DMS53 treated with DMSO at 0.1 percent for 48 hours (cell line): Measurements from ENCODE around the gene SLC30A1.
A peak's percentile ranks its signal among the peaks of the same experiment; 100 is the strongest.
"Not testable (repeated sequence)": the region's sequence is repeated elsewhere in the genome, so short reads cannot be mapped to it uniquely, and the experiment has no call there.

ENCODE experiments used
- DNase-seq: peaks from one replicate; lab custom pipeline; 2025; ENCODE audit not compliant: unreplicated experiment; lab: John Stamatoyannopoulos, UW

The SLC30A1 gene

GRCh38 chr1:211578640-211579439 lies at the start of gene SLC30A1:
TSS of gene SLC30A1 (minus strand) at chr1:211579161. CDS start at chr1:211578612, 549 bp downstream.
- peak; percentile 95 for DNase-seq

GRCh38 chr1:211628417-211628816 lies 49.5 kb upstream of the SLC30A1 start:
- DNase-seq: no peak

DNA sequence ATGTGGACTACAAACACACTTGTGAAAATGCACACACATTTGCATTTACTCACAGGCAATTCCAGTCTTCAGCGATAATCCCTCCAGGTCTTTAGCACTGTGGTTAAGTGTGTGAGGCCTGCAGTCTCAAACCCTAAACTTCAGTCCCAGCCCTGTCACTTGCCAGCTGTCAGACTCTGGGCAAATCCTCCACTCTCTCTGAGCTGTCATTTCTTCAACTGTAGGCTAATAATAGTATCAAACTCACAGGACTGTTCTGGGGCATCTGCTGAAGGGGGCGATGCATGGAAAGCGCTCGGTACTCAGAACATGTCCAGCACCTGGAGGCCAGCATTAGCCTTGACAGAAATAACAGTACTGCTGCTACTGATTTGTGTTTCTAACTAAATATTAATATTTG lies 48.3 kb upstream of the SLC30A1 start:
- no peak for DNase-seq

DNA sequence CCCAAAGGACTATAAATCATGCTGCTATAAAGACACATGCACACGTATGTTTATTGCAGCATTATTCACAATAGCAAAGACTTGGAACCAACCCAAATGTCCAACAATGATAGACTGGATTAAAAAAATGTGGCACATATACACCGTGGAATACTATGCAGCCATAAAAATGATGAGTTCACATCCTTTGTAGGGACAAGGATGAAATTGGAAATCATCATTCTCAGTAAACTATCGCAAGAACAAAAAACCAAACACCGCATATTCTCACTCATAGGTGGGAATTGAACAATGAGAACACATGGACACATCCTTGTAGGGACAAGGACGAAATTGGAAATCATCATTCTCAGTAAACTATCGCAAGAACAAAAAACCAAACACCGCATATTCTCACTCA lies 46.9 kb upstream of the SLC30A1 start:
- DNase-seq: not testable (repeated sequence)

DNA sequence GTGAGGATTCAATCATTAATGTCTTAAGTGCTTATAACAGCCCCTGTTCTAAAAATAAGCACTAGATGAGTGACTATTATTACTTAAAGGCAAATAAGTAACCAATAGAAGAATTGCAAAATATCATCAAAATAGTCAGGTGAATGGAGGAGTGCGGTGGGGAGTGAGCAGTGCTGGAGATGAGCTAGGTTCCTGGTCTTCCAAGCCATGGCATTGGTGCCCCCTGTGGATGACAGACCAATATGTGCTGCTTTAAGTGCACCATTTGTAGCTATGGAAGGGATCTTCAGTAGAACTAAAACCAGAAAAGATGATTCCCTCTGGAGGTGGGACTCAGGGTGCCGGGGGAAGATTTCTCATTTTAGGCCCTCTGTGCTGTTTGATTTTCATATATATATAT lies 46.1 kb upstream of the SLC30A1 start:
- DNase-seq: no peak

GRCh38 chr1:211623515-211623914 lies 44.6 kb upstream of the SLC30A1 start:
- DNase-seq: no peak

DNA sequence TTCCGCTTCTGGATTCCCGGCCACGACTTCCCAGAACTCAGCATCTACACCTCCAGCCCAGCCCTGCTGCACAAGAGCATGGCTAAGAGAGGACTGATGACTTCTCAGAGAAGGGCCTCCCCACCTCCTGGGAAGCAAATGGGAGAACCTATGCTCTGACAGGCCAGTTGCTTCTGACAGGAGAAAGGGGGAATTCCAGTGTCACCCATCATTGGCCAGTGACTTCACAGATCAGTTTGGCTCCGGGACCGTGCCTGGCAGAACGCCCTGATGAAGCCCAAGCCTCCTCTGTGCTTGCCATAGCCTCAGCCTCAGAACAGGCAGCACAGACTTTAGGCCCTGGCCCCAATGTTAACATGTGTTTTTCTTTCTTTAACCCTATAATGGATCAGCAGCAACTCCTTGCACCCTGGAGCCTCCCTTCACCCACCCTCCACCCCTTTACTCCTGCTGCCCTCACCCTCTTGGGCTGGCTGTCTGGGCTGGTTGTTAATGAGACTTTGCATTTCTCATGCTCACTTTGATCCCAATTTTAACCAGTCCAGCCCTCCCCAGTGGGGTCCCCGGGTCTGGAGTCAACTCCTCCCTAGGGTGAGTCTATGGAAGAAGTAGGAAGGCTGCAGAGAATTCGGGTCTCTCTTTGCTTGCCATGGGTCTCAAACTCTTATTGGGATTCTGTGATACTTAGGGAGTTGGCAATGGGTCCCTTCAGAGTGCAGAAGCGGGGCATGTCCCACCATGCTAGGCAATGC lies 42.7 kb upstream of the SLC30A1 start:
- DNase-seq: no peak

DNA sequence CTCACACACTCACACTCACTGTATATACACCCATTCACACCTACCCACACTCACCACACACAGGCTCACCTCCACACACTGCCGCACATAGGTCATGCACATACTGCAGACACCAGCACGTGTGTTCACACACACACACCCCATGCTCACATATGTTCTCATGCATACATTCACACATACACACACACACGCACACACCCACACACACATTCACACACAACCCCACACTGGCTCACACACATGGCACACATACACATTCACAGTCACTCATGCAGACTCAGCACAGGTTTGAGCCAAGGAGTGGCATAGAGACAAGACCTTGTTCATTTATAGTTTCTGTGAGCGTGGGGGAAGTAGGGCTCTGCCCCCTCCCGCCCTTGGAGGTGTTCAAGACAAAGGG lies 41.1 kb upstream of the SLC30A1 start:
- DNase-seq: no peak

GRCh38 chr1:211619033-211619996 lies 40.4 kb upstream of the SLC30A1 start:
- no peak for DNase-seq

- no peak for DNase-seq
Observed at GRCh38 chr1:211616965-211617297, 38.0 kb upstream of the SLC30A1 start.

DNA sequence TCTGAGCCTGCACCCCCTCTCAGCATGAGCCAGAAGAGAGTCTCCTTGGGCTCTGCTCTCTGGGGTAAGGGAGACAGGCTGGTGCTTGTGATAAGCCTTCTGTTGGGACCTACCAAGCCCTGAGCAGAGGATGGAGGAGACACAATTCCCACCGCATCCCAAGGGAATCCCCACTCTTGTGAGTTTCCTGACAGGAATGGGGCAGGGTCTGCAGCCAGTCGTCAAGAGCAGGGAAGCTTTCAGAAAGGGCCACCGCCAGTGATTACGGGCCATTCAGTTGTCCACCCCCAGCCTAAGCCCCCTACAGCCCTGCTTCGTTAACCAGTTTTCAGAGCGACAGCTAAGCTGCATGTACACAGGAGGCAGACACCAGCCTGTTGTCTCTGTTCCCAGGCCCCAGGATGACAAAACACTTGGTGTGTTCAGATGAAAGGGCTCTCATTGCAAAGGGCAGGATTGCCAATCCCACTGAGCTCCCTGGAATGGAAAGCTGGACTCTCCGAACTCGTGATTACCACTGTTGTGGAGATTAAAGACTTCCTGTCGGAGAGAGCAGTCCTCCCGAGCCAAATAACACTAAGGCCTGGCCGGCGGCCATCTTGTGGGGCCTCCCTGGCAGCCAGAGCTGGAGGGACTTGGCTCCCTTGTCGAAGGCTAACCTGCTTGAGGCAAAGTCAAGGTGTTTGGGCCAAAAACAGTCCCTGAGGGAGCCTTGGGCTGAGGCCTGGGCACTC lies 37.4 kb upstream of the SLC30A1 start:
- DNase-seq: no peak

GRCh38 chr1:211614615-211615014 lies 35.7 kb upstream of the SLC30A1 start:
- DNase-seq: no peak

- no peak for DNase-seq
Observed at GRCh38 chr1:211613951-211614350, 35.0 kb upstream of the SLC30A1 start.

DNA sequence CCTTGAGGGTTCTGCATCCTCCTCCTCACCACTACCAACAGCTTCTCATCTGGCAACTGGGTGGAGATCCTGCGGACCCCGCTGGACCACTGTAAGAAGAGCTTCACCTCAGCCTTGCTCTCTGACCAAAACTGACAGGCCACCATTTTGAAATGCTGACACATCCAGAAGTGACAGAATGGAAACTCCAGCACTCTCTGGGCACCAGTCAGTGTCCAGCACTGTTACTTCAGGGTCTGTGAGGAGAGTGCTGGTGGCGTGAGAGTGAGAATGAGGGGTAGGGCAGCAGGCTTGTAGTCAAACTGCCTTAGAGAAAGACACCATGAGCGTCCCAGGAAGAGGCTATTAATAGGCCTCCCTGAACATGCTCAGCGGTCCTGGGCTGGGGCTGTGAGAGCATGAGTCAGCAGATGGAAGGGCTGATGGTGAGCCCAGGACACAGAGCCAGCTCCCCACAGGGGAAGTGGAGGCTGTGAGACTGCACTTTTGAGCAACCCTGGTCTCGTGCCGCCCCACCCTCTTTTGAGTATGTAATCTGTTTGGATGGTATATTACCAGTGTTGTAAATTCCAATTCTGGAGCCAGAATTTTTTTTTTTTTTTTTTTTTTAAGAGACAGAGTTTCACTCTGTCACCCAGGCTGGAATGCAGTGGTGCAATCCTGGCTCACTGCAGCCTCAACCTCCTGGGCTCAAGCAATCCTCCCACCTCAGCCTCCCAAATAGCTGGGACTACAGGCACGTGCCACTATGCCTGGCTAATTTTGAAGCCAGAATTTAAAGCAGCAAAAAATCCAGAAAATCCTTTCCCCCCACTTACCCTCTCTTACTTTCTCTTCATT lies 34.4 kb upstream of the SLC30A1 start:
- peak; percentile 29 for DNase-seq

GRCh38 chr1:211612786-211613107 lies 33.8 kb upstream of the SLC30A1 start:
- DNase-seq: no peak

GRCh38 chr1:211611818-211612217 lies 32.9 kb upstream of the SLC30A1 start:
- DNase-seq: no peak

GRCh38 chr1:211610779-211611556 lies 32.0 kb upstream of the SLC30A1 start:
- DNase-seq: no peak

- no peak for DNase-seq
Observed at GRCh38 chr1:211609120-211610024, 30.4 kb upstream of the SLC30A1 start.
